H7 (cell line): ENCODE measurements around the gene CTNNAL1. TPM values are rescaled to one million over a fixed set of nuclear protein-coding genes. Genes with fewer than 3 reads are reported as not detected.
A peak's percentile ranks its signal among the peaks of the same experiment; 100 is the strongest.
"Not testable (repeated sequence)": the region's sequence is repeated elsewhere in the genome, so short reads cannot be mapped to it uniquely, and the experiment has no call there.

ENCODE experiments used
- DNase-seq: peaks from one replicate; pipeline ENCODE4 v3.0.0; 2012
- H3K27me3 ChIP-seq: 2 replicates; pipeline ENCODE4 v1.6.0; 2011; ENCODE audit warnings: mild to moderate bottlenecking, low read length; ENCODE audit not compliant: control insufficient read depth, insufficient read depth
- H3K36me3 ChIP-seq: replicated peaks from 2 replicates; pipeline ENCODE4 v1.5.1; 2011; ENCODE audit warnings: low read length; ENCODE audit not compliant: control insufficient read depth, insufficient read depth
- H3K4me3 ChIP-seq: 2 replicates; pipeline ENCODE4 v1.5.1; 2011; ENCODE audit warnings: low read depth, mild to moderate bottlenecking, control low read depth, low read length, moderate library complexity; ENCODE audit not compliant: insufficient read depth
- total RNA-seq: library from RNA; depleted of rRNA; stranded (reverse); fragments of >200 nt; shearing (Covaris generic); gene quantifications from 2 replicates; pipeline ENCODE4 v1.2.3, GENCODE V29; 2014

The CTNNAL1 gene
- total RNA-seq, 1 experiment from 2014 or later, result 73.6 TPM

GRCh38 chr9:108991479-108991878 lies 21.8 kb downstream of the CTNNAL1 start:
- Histone ChIP-seq H3K27me3 (no peaks in the 10 kb centered on the region), H3K36me3 (no peaks in the 10 kb centered on the region; the same call in none of the 2 replicates), H3K4me3 (no peak overlapping the region)
- DNase-seq, result no peak

DNA sequence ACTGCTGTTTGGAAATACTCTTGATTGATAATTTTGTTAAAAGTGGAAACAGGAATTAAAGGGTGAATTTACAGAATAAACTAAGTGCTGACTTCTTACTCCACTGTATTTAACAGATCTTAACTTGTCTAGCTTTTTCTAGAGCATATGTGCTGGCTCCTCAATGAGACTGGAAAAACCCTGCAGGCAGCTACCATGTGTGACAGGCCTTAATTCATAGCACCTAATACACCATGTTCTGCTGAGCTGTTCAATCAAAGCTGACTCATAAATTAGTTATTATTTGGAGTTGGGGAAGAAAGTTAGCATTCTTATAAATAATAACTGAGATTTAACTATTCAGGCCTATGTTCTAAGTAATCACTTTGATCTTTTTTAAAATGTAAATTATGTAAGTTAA lies 29.4 kb downstream of the CTNNAL1 start:
- no peaks in the 10 kb centered on the region for H3K27me3 ChIP-seq
- no peak overlapping the region for H3K4me3 ChIP-seq
- H3K36me3 ChIP-seq, result peaks cover 1% of the 10 kb centered on the region
- no peak for DNase-seq

GRCh38 chr9:108980893-108981292 lies 32.4 kb downstream of the CTNNAL1 start:
- no peaks in the 10 kb centered on the region for H3K27me3 ChIP-seq
- H3K36me3 ChIP-seq, result peaks cover 4% of the 10 kb centered on the region
- no peak for DNase-seq
- H3K4me3 ChIP-seq, result no peak overlapping the region

DNA sequence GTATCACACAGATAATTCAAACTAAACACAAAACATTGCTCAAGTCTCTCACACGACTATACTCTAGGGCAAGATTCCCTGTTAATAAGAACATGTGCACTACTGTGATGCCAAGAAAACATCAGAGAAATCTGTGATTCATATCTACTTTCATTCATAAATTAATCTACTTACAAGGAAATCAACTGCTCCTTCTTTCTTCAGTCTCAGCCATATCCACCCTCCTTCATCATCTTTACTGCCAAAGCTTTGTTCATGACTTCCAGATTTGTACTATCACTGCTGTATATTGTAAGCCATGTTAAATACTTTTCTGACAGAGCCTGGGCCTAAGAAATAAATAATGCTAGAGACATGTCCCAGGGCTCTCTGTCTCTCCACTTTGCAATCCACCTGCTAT lies 35.1 kb downstream of the CTNNAL1 start:
- no peak for DNase-seq
- H3K4me3 ChIP-seq, result no peak overlapping the region
- H3K27me3 ChIP-seq, result no peaks in the 10 kb centered on the region
- peaks cover 4% of the 10 kb centered on the region for H3K36me3 ChIP-seq

GRCh38 chr9:108973895-108974294 lies 39.4 kb downstream of the CTNNAL1 start:
- Histone ChIP-seq H3K27me3 (no peaks in the 10 kb centered on the region), H3K36me3 (peaks cover 5% of the 10 kb centered on the region), H3K4me3 (no peak overlapping the region)
- DNase-seq, result no peak

DNA sequence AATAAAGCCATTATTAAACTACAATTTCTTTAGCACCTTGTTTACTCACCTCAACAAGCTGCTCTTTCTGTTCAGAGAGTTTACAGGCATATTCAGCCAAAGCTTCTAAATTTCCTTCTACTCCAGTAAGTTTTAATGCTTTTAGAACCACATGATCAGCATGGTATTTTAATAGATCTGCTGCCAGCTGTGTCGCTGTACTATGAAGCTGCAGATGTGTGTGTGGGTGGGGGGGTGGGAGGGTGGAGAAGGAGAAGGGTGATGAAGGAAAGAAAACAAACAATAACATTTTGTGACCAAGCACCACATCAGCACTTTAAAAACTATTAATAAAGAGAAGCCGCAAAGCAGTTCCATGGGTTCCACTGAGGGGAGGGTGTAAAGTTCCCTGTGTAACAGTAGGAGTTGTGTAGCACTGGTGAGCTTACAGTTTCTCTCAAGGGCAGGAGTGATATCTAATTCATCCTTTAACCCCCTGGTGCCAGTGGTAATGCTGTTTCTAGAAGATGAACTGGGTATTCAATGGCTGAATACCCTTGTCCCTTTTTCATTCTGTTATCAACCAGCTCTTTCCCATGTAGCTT lies 40.6 kb downstream of the CTNNAL1 start:
- Histone ChIP-seq H3K36me3 (peaks cover 2% of the 10 kb centered on the region), H3K27me3 (no peaks in the 10 kb centered on the region), H3K4me3 (no peak overlapping the region)
- no peak for DNase-seq

- Histone ChIP-seq H3K27me3 (no peaks in the 10 kb centered on the region), H3K36me3 (peaks cover 3% of the 10 kb centered on the region), H3K4me3 (no peak overlapping the region)
- no peak for DNase-seq
Observed at GRCh38 chr9:108972186-108972585, 41.1 kb downstream of the CTNNAL1 start.

DNA sequence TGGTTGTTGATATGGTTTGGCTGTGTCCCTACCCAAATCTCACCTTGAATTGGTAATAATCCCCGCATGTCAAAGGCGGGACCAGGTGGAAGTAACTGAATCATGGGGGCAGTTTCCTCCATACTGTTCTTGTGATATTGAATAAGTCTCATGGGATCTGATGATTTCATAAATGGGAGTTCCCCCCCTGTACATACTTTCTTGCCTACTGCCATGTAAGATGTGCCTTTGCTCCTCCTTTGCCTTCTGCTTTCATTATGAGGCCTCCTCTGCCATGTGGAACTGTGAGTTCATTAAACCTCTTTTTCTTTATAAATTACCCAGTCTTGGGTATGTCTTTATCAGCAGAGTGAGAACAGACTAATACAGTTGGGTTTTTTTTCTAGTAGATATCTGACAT lies 41.9 kb downstream of the CTNNAL1 start:
- DNase-seq, H3K4me3 ChIP-seq, H3K27me3 ChIP-seq: not testable (repeated sequence)

DNA sequence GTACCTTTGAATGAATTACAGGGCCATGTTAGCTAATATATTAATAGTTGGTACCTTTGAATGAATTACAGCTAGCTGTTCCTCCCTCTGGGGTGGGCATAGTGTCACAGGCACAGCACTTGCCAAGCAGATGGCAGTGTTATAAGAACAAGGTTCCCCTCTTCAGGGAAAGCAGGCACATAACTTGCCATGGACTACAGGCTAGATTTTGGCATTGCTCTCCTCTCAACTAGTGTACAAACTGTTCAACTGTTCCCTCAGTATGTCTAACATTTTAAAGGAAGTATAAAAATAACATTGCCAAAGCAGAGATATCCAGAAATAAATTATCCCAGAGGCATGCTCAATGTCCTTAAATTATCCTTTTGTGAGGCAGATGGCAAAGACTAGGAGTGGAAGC lies 45.4 kb downstream of the CTNNAL1 start:
- DNase-seq, result no peak
- Histone ChIP-seq H3K36me3 (peaks cover 2% of the 10 kb centered on the region), H3K4me3 (no peak overlapping the region), H3K27me3 (no peaks in the 10 kb centered on the region)

More for the DNA sequence above, 41.9 kb downstream of the CTNNAL1 start:
- not testable (repeated sequence) for H3K36me3 ChIP-seq

GRCh38 chr9:108963459-108964143 lies 49.7 kb downstream of the CTNNAL1 start:
- no peaks in the 10 kb centered on the region for H3K27me3 ChIP-seq
- DNase-seq, result no peak
- H3K4me3 ChIP-seq, result no peak overlapping the region
- H3K36me3 ChIP-seq, result peaks cover 3% of the 10 kb centered on the region

DNA sequence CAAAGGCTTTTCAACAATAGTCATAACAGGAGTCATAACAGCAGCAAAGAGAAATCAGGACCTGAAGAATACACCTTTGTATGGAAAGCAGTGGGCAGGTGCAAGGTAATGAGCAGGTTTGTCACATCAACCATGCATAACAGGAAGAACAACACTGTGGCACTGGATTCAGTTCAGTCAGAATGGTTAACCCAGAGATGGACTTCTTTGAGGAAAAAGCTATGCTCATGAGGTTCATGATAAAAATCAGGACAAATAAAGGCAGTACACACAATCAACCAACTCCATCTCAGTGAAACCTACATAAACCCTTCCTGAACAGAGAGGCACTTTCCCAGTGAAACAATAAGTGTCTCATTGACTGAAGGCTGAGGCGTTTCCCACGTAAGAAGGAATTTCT lies 52.1 kb downstream of the CTNNAL1 start:
- H3K27me3 ChIP-seq, result no peaks in the 10 kb centered on the region
- H3K36me3 ChIP-seq, result peaks cover 1% of the 10 kb centered on the region; the same call in 1 of the 2 replicates
- no peak for DNase-seq
- H3K4me3 ChIP-seq, result no peak overlapping the region

GRCh38 chr9:108960331-108960730 lies 53.0 kb downstream of the CTNNAL1 start:
- no peak overlapping the region for H3K4me3 ChIP-seq
- H3K27me3 ChIP-seq, result no peaks in the 10 kb centered on the region
- DNase-seq, result no peak
- peaks cover 1% of the 10 kb centered on the region; the same call in 1 of the 2 replicates for H3K36me3 ChIP-seq

DNA sequence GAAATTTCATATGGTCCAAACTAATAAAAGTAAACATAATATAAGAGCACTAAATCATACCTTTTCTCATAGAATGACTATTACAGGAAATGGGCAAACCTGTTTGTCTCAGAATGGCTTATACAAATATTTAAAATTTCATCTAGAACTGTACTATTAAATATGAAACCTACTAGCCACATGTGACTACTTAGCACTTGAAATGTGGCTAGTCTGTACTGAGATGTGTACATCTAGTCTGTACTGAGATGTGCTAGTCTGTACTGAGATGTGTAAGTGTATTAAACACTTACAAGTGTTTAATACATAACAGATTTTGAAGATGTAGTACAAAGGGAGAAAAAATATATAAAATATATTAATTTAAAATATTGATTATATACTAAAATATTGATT lies 56.7 kb downstream of the CTNNAL1 start:
- Histone ChIP-seq H3K27me3 (no peaks in the 10 kb centered on the region), H3K36me3 (peaks cover 1% of the 10 kb centered on the region; the same call in 1 of the 2 replicates), H3K4me3 (no peak overlapping the region)
- DNase-seq, result no peak

GRCh38 chr9:108956022-108956630 lies 57.2 kb downstream of the CTNNAL1 start:
- peaks cover 1% of the 10 kb centered on the region; the same call in 1 of the 2 replicates for H3K36me3 ChIP-seq
- H3K27me3 ChIP-seq, result no peaks in the 10 kb centered on the region
- no peak overlapping the region for H3K4me3 ChIP-seq
- no peak for DNase-seq

- Histone ChIP-seq H3K4me3 (no peak overlapping the region), H3K27me3 (no peaks in the 10 kb centered on the region), H3K36me3 (no peaks in the 10 kb centered on the region)
- DNase-seq, result peak; percentile 22
Observed at GRCh38 chr9:108953983-108954574, 59.2 kb downstream of the CTNNAL1 start.
